Endothelial cell of umbilical vein (primary cell): ENCODE results near the gene JDP2.

Experiments used
- CTCF ChIP-seq, 2 donors: IDR thresholded peaks; 1 replicate in 1 of 2; 2 replicates in 1 of 2; pipeline ENCODE4 v1.5.1; 2011; ENCODE audit warnings: low read length in 2 of 2, mild to moderate bottlenecking in 2 of 2, moderate library complexity in 2 of 2, control low read depth in 1 of 2, inconsistent platforms in 1 of 2, low read depth in 1 of 2; ENCODE audit not compliant: insufficient read depth in 1 of 2; ENCODE audit errors: extremely low read depth in 1 of 2
- EZH2 ChIP-seq: IDR thresholded peaks from 2 replicates; pipeline ENCODE4 v1.6.1; 2012; ENCODE audit warnings: borderline replicate concordance, low read depth, mild to moderate bottlenecking, moderate library complexity, low read length, inconsistent platforms; ENCODE audit not compliant: severe bottlenecking
- MAX ChIP-seq: IDR thresholded peaks from 2 replicates; pipeline ENCODE4 v1.6.1; 2011; ENCODE audit not compliant: insufficient read depth, insufficient read length
- POLR2A ChIP-seq: IDR thresholded peaks from 2 replicates; pipeline ENCODE4 v1.6.1; 2012; ENCODE audit warnings: low read depth, mild to moderate bottlenecking, control low read depth, low read length
- POLR2AphosphoS5 ChIP-seq: IDR thresholded peaks from 2 replicates; pipeline ENCODE4 v1.6.1; 2012; ENCODE audit warnings: low read depth, mild to moderate bottlenecking, control low read depth, low read length, moderate library complexity; ENCODE audit not compliant: insufficient read depth

GRCh38 chr14:75422169-75422568, 5.7 kb upstream of the JDP2 start:
- no peak for TF ChIP-seq POLR2A
- TF ChIP-seq CTCF (IDR thresholded peaks at IDR 0.05; ENCODE audit: extremely low read depth in 1 of 2, insufficient read depth in 1 of 2, low read depth in 1 of 2, low read length in 2 of 2) = no peak
- no peak for TF ChIP-seq POLR2AphosphoS5
- TF ChIP-seq EZH2 = no peak
- TF ChIP-seq MAX = no peak
